ENCODE results near the gene C4BPA.

The C4BPA gene

GRCh38 chr1:207191776-207192175 is 87.7 kb downstream of the C4BPA start:
- TF ChIP-seq USF1 (IDR thresholded peaks at IDR 0.05): no peak
- TF ChIP-seq ZBTB7A (IDR thresholded peaks at IDR 0.05; ENCODE audit: low read depth): no peak
- TF ChIP-seq TAF1 (IDR thresholded peaks at IDR 0.05; ENCODE audit: low read depth): no peak
- TF ChIP-seq FOXM1 (IDR thresholded peaks at IDR 0.05; ENCODE audit: borderline replicate concordance, low read depth): no peak
- TF ChIP-seq TCF12 (IDR thresholded peaks at IDR 0.05; ENCODE audit: low read depth): no peak
- no peak for TF ChIP-seq RAD21 (IDR thresholded peaks at IDR 0.05; ENCODE audit: low read depth)
- no peak for TF ChIP-seq YY1 (IDR thresholded peaks at IDR 0.05; ENCODE audit: low read depth)
- TF ChIP-seq CEBPB (IDR thresholded peaks at IDR 0.05): no peak
- TF ChIP-seq MAX (IDR thresholded peaks at IDR 0.05): no peak
- no peak for TF ChIP-seq NFIC (IDR thresholded peaks at IDR 0.05)
- no peak for TF ChIP-seq CREB1 (IDR thresholded peaks at IDR 0.05; ENCODE audit: low read depth)
- TF ChIP-seq TEAD4 (IDR thresholded peaks at IDR 0.05): no peak
- no peak for TF ChIP-seq EP300 (IDR thresholded peaks at IDR 0.05; ENCODE audit: borderline replicate concordance)
- no peak for TF ChIP-seq REST (IDR thresholded peaks at IDR 0.05; ENCODE audit: low read depth)
- TF ChIP-seq EGR1 (IDR thresholded peaks at IDR 0.05): no peak

GRCh38 chr1:207194197-207194596 is 90.2 kb downstream of the C4BPA start:
- TF ChIP-seq CREB1 (IDR thresholded peaks at IDR 0.05; ENCODE audit: low read depth) (no peak), FOXM1 (IDR thresholded peaks at IDR 0.05; ENCODE audit: borderline replicate concordance, low read depth) (no peak), ZBTB7A (IDR thresholded peaks at IDR 0.05; ENCODE audit: low read depth) (no peak), EGR1 (IDR thresholded peaks at IDR 0.05) (no peak), REST (IDR thresholded peaks at IDR 0.05; ENCODE audit: low read depth) (no peak), NFIC (IDR thresholded peaks at IDR 0.05) (no peak), MAX (IDR thresholded peaks at IDR 0.05) (no peak), CEBPB (IDR thresholded peaks at IDR 0.05) (no peak), USF1 (IDR thresholded peaks at IDR 0.05) (no peak), TCF12 (IDR thresholded peaks at IDR 0.05; ENCODE audit: low read depth) (no peak), YY1 (IDR thresholded peaks at IDR 0.05; ENCODE audit: low read depth) (no peak), TEAD4 (IDR thresholded peaks at IDR 0.05) (no peak), EP300 (IDR thresholded peaks at IDR 0.05; ENCODE audit: borderline replicate concordance) (no peak), TAF1 (IDR thresholded peaks at IDR 0.05; ENCODE audit: low read depth) (no peak), RAD21 (IDR thresholded peaks at IDR 0.05; ENCODE audit: low read depth) (no peak)

Data from Ishikawa (cell line).